Measurements from ENCODE around the gene SSH3.

SSH3 gene

GRCh38 chr11:67289651-67290479 is 13.5 kb upstream of the SSH3 start:
- no peak for TF ChIP-seq CTCF (IDR thresholded peaks at IDR 0.05; ENCODE audit: insufficient read depth, low read length, poor library complexity, severe bottlenecking)
- Histone ChIP-seq H3K4me3 (replicated peaks; ENCODE audit: low read depth, low read length) (peak overlapping the region; percentile 85), H3K36me3 (ENCODE audit: control insufficient read depth, insufficient read depth, low read length) (peaks cover 27% of the 10 kb centered on the region), H3K27me3 (replicated peaks; ENCODE audit: control insufficient read depth, insufficient read depth, low read length) (no peaks in the 10 kb centered on the region)
- peak; percentile 21 for DNase-seq (ENCODE audit: extremely low read depth, insufficient read length)

GRCh38 chr11:67290801-67291200 is 12.5 kb upstream of the SSH3 start:
- no peak for DNase-seq (ENCODE audit: extremely low read depth, insufficient read length)
- TF ChIP-seq CTCF (IDR thresholded peaks at IDR 0.05; ENCODE audit: insufficient read depth, low read length, poor library complexity, severe bottlenecking) = no peak
- H3K36me3 ChIP-seq (ENCODE audit: control insufficient read depth, insufficient read depth, low read length) = peaks cover 21% of the 10 kb centered on the region
- H3K27me3 ChIP-seq (replicated peaks; ENCODE audit: control insufficient read depth, insufficient read depth, low read length) = no peaks in the 10 kb centered on the region
- H3K4me3 ChIP-seq (replicated peaks; ENCODE audit: low read depth, low read length) = no peak overlapping the region

- no peak for TF ChIP-seq CTCF (IDR thresholded peaks at IDR 0.05; ENCODE audit: insufficient read depth, low read length, poor library complexity, severe bottlenecking)
- no peak for DNase-seq (ENCODE audit: extremely low read depth, insufficient read length)
- no peak overlapping the region for H3K4me3 ChIP-seq (replicated peaks; ENCODE audit: low read depth, low read length)
- H3K36me3 ChIP-seq (ENCODE audit: control insufficient read depth, insufficient read depth, low read length) = peaks cover 16% of the 10 kb centered on the region
- H3K27me3 ChIP-seq (replicated peaks; ENCODE audit: control insufficient read depth, insufficient read depth, low read length) = no peaks in the 10 kb centered on the region
Observed at GRCh38 chr11:67291481-67292381, 11.6 kb upstream of the SSH3 start.

- no peak for TF ChIP-seq CTCF (IDR thresholded peaks at IDR 0.05; ENCODE audit: insufficient read depth, low read length, poor library complexity, severe bottlenecking)
- H3K4me3 ChIP-seq (replicated peaks; ENCODE audit: low read depth, low read length) = no peak overlapping the region
- peaks cover 13% of the 10 kb centered on the region for H3K36me3 ChIP-seq (ENCODE audit: control insufficient read depth, insufficient read depth, low read length)
- no peak for DNase-seq (ENCODE audit: extremely low read depth, insufficient read length)
- H3K27me3 ChIP-seq (replicated peaks; ENCODE audit: control insufficient read depth, insufficient read depth, low read length) = no peaks in the 10 kb centered on the region
Observed at GRCh38 chr11:67292671-67293070, 10.7 kb upstream of the SSH3 start.

- DNase-seq (ENCODE audit: extremely low read depth, insufficient read length) = no peak
- Histone ChIP-seq H3K27me3 (replicated peaks; ENCODE audit: control insufficient read depth, insufficient read depth, low read length) (no peaks in the 10 kb centered on the region), H3K4me3 (replicated peaks; ENCODE audit: low read depth, low read length) (no peak overlapping the region), H3K36me3 (ENCODE audit: control insufficient read depth, insufficient read depth, low read length) (peaks cover 13% of the 10 kb centered on the region)
- TF ChIP-seq CTCF (IDR thresholded peaks at IDR 0.05; ENCODE audit: insufficient read depth, low read length, poor library complexity, severe bottlenecking) = no peak
Observed at GRCh38 chr11:67293090-67293489, 10.2 kb upstream of the SSH3 start.
